ENCODE measurements around the gene PLA2G5. TPM values are rescaled to one million over a fixed set of nuclear protein-coding genes. Genes with fewer than 3 reads are reported as not detected.

Gene PLA2G5
- total RNA-seq, 1 experiment from 2014 or later: not detected

DNA sequence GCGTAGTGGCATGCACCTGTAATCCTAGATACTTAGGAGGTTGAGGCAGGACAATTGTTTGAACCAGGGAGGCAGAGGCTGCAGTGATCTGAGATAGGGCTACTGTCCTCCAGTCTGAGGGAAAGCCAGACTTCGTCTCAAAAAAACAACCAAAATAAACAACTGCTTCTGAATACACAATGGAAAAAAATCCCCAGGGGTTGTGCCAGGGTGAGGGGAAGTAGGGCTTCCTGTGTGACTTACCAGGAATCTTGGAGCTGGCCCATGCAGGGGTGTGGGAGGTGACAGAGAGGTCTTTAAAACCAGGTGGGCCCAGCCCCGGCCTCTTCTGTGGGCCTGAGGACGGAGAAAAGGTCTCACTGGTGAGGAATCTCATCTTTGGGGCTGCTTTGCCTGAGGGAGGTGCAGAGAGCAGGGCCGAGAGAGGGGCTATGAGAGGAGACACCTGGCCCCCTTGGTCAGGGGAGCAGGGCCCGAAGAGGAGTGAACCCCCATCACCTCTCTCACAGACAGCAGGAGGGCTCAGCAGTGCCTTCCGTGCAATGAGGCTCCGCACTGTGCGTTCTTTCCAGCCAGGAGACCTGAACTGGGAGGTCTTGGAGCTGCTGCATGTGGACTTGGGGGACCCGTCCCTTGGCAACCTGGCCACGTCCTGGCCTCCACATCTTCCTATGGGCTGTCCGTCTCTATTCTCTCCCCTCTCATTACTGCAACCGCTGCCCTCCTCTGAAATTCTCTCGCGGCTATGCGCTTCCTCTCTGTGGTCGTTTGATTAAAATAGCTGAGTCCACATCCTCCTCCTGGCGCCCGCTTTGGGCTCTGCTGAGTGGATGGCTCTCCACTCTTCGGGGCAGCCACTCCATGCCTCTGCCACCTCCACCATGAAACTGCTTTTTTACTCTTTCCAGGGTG lies 10.7 kb downstream of the PLA2G5 start:
- no peak for DNase-seq
- Histone ChIP-seq H3K9me3 (ENCODE audit: insufficient read depth, low read depth) (no peaks in the 10 kb centered on the region), H3F3A (ENCODE audit: insufficient read depth, low read depth) (no peaks in the 10 kb centered on the region), H3K4me3 (no peak overlapping the region), H3K4me1 (replicated peaks; ENCODE audit: insufficient read depth) (no peaks in the 10 kb centered on the region), H3K4me2 (no peak overlapping the region), H3K36me3 (ENCODE audit: low read depth) (no peaks in the 10 kb centered on the region), H2AFZ (no peak overlapping the region), H3K27me3 (ENCODE audit: insufficient read depth, low read depth) (no peaks in the 10 kb centered on the region), H3K79me2 (ENCODE audit: low read depth) (no peaks in the 10 kb centered on the region), H4K20me1 (ENCODE audit: insufficient read depth) (no peaks in the 10 kb centered on the region), H3K9me2 (ENCODE audit: insufficient read depth) (no peaks in the 10 kb centered on the region), H3K27ac (no peak overlapping the region)
- ChIA-PET POLR2A (ENCODE audit: unreplicated experiment) (no interaction called here), CTCF (no interaction called here)
- TF ChIP-seq EZH2 (IDR thresholded peaks at IDR 0.05; ENCODE audit: low read depth): no peak
- TF ChIP-seq, protein P1, sequence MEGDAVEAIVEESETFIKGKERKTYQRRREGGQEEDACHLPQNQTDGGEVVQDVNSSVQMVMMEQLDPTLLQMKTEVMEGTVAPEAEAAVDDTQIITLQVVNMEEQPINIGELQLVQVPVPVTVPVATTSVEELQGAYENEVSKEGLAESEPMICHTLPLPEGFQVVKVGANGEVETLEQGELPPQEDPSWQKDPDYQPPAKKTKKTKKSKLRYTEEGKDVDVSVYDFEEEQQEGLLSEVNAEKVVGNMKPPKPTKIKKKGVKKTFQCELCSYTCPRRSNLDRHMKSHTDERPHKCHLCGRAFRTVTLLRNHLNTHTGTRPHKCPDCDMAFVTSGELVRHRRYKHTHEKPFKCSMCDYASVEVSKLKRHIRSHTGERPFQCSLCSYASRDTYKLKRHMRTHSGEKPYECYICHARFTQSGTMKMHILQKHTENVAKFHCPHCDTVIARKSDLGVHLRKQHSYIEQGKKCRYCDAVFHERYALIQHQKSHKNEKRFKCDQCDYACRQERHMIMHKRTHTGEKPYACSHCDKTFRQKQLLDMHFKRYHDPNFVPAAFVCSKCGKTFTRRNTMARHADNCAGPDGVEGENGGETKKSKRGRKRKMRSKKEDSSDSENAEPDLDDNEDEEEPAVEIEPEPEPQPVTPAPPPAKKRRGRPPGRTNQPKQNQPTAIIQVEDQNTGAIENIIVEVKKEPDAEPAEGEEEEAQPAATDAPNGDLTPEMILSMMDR (conservative IDR thresholded peaks at IDR 0.05): no peak
- BruUV-seq (replicated peaks): no TSS peak
- intact Hi-C loops (cut with micrococcal nuclease; ENCODE audit: unreplicated experiment): no loop called here

DNA sequence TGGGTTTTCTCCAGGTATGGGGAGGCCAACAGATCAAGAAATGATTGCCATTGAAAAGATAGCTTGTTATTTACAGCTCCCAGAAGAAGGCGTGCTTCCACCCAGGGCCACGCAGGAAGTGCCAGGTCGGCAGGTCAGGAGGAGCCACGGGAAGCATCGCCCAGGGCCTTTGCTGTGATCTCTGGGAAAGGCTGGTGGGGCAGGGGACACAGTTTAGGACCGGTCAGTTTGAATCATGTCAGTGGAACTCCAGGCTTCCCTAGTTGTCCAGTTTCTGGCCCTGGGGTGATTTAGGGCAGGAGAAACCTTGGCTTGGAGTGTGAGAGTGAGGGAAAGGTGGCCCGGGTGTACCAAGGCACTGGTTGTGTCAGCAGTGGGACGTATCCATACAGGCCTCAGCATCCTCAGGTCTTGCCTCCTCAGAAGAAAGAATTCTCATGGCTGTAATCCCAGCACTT lies 11.4 kb downstream of the PLA2G5 start:
- no peak for DNase-seq
- TF ChIP-seq EZH2 (IDR thresholded peaks at IDR 0.05; ENCODE audit: low read depth): no peak
- TF ChIP-seq, protein P1 (conservative IDR thresholded peaks at IDR 0.05): no peak
- BruUV-seq (replicated peaks): no TSS peak
- H3K4me3 ChIP-seq: no peak overlapping the region
- H3F3A ChIP-seq (ENCODE audit: insufficient read depth, low read depth): no peaks in the 10 kb centered on the region
- CTCF ChIA-PET: no interaction called here
- no peaks in the 10 kb centered on the region for H3K36me3 ChIP-seq (ENCODE audit: low read depth)
- no peaks in the 10 kb centered on the region for H3K4me1 ChIP-seq (replicated peaks; ENCODE audit: insufficient read depth)
- no peak overlapping the region for H2AFZ ChIP-seq
- intact Hi-C loops (cut with micrococcal nuclease; ENCODE audit: unreplicated experiment): no loop called here
- no peaks in the 10 kb centered on the region for H4K20me1 ChIP-seq (ENCODE audit: insufficient read depth)
- no peaks in the 10 kb centered on the region for H3K27me3 ChIP-seq (ENCODE audit: insufficient read depth, low read depth)
- H3K27ac ChIP-seq: no peak overlapping the region
- H3K4me2 ChIP-seq: no peak overlapping the region
- no peaks in the 10 kb centered on the region for H3K9me2 ChIP-seq (ENCODE audit: insufficient read depth)
- POLR2A ChIA-PET (ENCODE audit: unreplicated experiment): no interaction called here
- no peaks in the 10 kb centered on the region for H3K9me3 ChIP-seq (ENCODE audit: insufficient read depth, low read depth)
- no peaks in the 10 kb centered on the region for H3K79me2 ChIP-seq (ENCODE audit: low read depth)

DNA sequence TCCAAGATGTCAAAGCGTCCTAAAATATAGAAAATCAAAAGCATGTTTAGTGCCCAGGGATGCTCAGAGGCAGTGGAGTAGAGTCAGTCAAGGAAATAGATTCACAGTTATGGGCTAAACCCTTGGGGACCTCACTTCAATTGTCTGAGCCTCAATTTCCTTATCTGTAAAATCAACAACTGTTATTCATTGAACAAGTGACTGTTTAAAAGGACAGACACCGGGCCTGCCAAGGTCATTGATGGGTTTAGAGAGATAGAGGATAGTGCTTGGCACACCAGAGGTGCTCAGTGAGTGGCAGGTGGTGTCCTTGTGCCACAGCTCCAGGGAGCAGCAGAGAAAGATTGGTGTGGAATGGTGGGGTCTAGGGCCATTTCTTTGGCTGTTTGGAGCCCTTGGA lies 12.8 kb downstream of the PLA2G5 start:
- no TSS peak for BruUV-seq (replicated peaks)
- no peak for DNase-seq
- no peak overlapping the region for H3K4me3 ChIP-seq
- H3K36me3 ChIP-seq (ENCODE audit: low read depth): no peaks in the 10 kb centered on the region
- POLR2A ChIA-PET (ENCODE audit: unreplicated experiment): no interaction called here
- no peaks in the 10 kb centered on the region for H3K9me2 ChIP-seq (ENCODE audit: insufficient read depth)
- no peak overlapping the region for H3K27ac ChIP-seq
- CTCF ChIA-PET: no interaction called here
- no peak overlapping the region for H3K4me2 ChIP-seq
- H3K9me3 ChIP-seq (ENCODE audit: insufficient read depth, low read depth): no peaks in the 10 kb centered on the region
- H3K27me3 ChIP-seq (ENCODE audit: insufficient read depth, low read depth): no peaks in the 10 kb centered on the region
- intact Hi-C loops (cut with micrococcal nuclease; ENCODE audit: unreplicated experiment): no loop called here
- H4K20me1 ChIP-seq (ENCODE audit: insufficient read depth): no peaks in the 10 kb centered on the region
- no peaks in the 10 kb centered on the region for H3K79me2 ChIP-seq (ENCODE audit: low read depth)
- H3K4me1 ChIP-seq (replicated peaks; ENCODE audit: insufficient read depth): no peaks in the 10 kb centered on the region
- TF ChIP-seq, protein P1 (conservative IDR thresholded peaks at IDR 0.05): no peak
- TF ChIP-seq EZH2 (IDR thresholded peaks at IDR 0.05; ENCODE audit: low read depth): no peak
- no peaks in the 10 kb centered on the region for H3F3A ChIP-seq (ENCODE audit: insufficient read depth, low read depth)
- no peak overlapping the region for H2AFZ ChIP-seq

Data from PC-9 (cell line).